Left cardiac atrium (tissue), 4 donors: ENCODE measurements around the gene TMEM63C. TPM values are rescaled to one million over a fixed set of nuclear protein-coding genes. Genes with fewer than 3 reads are reported as not detected.
"Not testable (repeated sequence)": the region's sequence is repeated elsewhere in the genome, so short reads cannot be mapped to it uniquely, and the experiment has no call there.

Experiments used
- ATAC-seq, 2 donors: fragments of 200-7000 bp; cut with Tn5 transposase; one replicate each; pipeline ENCODE4 v1.9.1; 2020; ENCODE audit warnings: mild to moderate bottlenecking in 2 of 2, moderate library complexity in 2 of 2
- DNase-seq: peaks from one replicate; pipeline ENCODE4 v3.0.0-alpha.2; 2020
- intact Hi-C, 2 donors: fragments of 100-400 bp; cut with DNase I; formaldehyde crosslinking; loops; one replicate each; pipeline versions ENCODE4 v1.14.1 to v1.15.1; 2022 to 2023
- total RNA-seq, 2 donors: library from RNA; stranded (reverse); fragmentation: NEBNext Ultra II Directional; extraction: Animal tissue kit (Norgen Biotek cat#: 25700); gene quantifications; one replicate each; pipeline ENCODE4 v1.2.1, GENCODE V29; 2021
- donor health status: DM: no; HTN: yes; CAD: no.
- donor health status: DM: no; HTN: yes; CAD: no; lungs with severe emphysema.
- donor health status: DM: yes; HTN: yes; CAD: no.
- donor health status: Dilated cardiomyopathy.

TMEM63C gene
- total RNA-seq, 2 donors from 2014 or later, result not detected

DNA sequence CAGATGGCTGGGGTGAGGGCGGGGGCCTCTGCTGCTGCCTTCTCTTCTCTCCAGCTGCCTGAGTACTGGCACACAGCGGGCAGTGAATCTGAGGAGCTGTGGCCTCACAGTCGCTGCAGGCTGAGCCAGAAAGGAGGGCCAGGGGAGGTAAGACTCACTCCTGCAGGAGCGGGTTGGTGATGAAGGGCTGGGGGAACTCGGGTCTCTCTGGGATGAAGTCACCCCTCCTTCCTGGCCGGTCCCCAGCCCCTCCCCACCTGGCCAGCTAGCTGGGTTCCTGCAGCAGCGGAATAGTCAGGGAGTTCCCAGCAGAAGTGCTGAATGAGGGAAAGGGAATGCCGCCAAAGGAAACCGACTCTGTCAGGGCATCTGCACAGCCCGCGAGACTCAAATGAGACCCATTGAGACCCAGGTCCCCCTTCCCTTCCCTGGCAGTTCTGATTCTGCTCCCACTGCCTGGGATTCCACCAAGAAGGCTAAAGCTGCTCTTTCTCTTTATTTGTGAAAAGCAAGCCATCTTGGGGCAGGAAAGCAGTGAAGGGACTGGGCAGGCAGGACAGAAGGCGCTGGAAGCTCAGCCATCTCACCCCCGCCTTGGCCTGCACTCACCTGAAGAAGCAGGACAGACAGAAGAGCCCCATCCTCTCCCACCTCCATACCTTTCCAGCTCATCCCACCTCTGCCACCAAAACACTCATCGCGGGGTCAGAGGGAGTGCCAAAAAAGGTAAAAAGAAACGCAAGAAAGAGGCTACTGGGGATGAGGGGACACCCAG, 84.2 kb downstream of the TMEM63C start:
- intact Hi-C loops, result no loop called here
- DNase-seq, result no peak
- no peak for ATAC-seq

DNA sequence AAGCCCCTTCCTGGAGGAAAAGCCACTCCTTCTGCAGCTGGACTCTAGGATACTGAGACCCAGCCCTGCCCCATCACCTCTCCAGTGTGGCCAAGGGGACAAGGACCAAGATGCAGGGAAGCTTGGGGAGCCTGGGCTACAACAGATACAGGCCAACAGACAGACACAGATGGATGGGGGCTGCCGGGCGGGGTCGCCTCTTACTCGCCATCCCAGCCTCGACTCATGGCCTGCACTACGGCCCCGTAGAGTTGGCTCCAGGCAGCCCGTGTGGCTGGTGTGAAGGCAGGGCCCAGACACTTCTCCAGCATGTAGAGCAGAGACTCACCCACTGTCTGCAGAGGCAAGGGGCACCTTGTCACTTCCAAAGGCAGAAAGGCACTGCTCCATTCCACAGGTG, 84.7 kb downstream of the TMEM63C start:
- ATAC-seq (no peak), DNase-seq (no peak)
- intact Hi-C loops, result no loop called here

DNA sequence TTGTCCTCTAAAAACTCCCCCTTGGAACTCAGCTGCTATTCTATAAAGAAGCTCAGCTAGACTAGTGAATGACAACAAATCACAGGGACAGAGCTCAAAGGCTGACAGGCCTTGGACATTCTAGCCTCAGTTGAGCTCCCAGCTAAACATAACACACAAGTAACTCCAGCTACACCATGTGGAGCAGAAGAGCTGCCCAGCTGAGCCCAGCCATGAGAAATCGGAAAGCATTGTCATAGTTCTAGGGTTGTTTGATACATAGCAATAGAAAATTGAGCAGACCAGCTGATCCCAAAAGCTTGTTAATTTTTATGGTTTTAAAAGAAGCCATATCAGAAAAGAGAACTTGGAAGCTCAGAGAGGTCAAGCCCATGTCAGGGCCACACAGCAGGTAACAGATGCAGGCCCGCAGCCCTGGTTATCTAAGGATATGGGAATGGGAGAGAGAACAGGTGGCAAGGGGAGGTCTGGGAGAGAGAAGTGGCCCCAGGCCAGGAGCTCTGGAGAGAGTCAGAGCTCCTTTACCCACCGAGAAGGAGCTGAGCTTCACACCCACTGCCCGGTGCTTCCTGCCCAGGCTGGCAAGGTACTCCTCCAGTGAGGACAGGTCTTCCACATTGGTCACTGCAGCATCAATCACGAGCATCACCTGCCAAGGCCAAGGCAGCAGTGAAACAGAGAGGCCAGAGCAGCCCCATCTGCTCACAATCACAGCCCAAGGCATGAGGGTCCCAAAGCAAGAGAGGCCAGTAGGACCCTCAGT, 86.5 kb downstream of the TMEM63C start:
- no peak for DNase-seq
- intact Hi-C loops, result no loop called here

DNA sequence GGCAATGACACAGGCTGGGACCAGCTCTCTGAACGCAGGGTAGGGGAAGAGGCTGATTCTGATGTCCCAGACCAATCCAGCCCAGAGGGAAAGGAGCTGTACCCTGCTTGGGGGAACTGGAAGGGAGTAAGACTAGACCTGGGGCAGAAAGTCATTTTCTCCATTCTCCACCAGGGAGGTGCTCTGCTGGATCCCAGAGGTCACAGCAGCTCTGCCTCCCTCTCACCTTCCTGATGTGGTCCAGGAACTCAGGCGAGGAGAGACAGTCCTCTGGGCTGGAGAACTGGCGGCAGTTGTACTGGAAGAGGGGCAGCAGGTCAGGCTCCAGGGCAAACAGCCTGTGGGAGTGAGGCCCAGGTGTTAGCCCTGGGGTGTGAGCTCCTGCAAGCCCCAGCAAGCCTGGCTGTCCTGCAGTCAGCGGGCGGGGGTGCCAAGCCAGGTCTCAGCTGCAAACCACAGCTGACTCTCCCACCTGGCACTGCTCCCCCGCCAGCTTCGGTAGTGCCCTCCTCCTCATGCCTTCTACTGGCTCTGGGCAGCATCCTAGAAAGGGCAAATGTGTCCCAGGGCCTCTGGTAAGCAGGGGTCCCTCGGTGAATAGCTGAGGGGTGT, 87.5 kb downstream of the TMEM63C start:
- ATAC-seq (no peak), DNase-seq (no peak)
- intact Hi-C loops, result no loop called here

More for the DNA sequence above, 86.5 kb downstream of the TMEM63C start:
- ATAC-seq, result no peak

DNA sequence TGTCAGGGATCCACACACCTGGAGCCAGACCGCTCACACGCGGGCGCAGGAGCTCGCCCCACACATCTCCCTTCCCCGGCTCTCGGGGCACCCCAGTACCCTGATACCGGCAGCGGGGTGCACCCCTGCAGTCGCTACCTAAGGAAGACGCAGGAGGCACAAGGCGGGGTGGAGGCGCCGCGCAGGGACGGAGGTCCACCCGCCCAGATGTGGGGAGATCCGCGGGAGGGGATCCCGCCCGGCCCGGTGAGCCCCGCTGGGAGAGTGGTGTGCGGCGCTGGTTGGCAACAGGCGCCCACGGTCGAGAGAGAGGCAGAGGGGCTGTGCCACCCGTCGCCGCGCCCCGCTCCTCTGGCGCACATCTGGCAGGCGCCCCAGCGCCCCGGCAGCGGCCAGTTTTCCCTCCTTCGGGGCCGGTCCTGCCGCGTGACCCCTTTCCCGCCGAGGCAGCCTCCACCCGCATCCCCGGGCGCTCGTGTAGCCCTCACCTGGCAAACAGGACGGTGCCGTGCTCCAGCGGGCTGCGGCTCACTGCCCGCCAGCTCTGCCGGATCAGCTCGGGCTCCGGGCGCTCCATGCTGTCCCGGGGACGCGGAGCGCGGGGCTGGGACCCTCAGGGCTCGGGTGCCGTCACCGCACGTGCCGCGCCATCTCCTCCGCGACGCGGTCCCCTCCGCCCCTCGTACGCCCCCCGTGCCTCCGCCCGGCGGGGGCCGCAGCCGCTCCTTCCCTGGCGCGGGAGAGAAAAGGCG, 88.9 kb downstream of the TMEM63C start:
- intact Hi-C loops, result no loop called here
- ATAC-seq, result no peak
- DNase-seq, result no peak

DNA sequence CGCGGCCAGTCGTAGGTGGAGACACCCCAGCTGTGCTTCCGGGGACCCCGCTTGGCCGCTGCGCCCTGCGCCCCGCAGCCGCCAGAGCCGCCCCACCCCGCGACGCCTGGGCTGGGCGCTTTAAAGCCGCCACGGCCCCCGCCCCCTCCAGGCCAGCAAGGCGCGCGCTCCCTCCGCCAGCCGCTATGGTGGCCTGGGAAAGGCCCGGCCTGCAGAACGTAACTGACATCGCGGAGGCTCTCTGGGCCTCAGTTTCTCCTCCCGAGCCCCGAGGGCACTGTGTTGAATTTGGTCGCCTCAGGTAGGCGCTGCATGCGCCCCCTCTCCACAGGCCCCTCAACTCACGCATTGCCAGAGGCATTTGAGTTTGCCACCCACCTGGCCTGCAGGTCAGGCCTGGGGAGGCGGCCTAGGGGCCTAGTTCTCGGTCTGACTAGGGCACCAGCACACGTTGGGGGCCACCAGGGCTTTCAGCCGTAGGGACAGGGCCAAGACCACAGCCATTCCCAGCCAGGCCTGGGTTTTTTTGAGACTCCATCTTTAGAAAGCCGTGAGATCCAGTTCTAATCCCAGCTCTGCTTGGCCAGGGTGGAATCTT, 89.6 kb downstream of the TMEM63C start, which contains the start of gene NGB:
NGB (minus strand) TSS at position 94 of the 598 bp plus-strand sequence. CDS start 269 bp downstream, outside the sequence.
- intact Hi-C loops, result no loop called here
- DNase-seq (no peak), ATAC-seq (no peak)

DNA sequence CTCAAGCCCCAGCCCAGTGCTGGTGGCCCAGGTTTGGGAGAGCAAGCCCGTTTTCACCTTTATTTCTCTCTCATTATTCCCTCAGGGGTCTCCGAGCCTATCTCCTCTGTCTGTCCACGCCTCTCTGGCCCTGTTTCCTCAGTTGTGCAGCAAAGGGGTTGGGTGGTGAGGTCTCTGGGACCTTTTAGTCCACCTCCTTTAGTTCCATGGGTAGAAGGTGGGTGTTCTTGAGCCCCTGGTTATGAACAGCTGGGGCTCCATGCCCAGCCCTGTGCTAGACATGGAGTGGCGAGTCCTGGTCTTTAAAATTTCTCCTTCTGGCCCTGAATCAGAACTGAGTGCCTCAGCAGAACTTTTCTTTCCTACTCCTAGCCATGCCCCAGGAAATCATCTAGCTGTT, 90.7 kb downstream of the TMEM63C start:
- intact Hi-C loops, result no loop called here
- ATAC-seq, result no peak
- no peak for DNase-seq

DNA sequence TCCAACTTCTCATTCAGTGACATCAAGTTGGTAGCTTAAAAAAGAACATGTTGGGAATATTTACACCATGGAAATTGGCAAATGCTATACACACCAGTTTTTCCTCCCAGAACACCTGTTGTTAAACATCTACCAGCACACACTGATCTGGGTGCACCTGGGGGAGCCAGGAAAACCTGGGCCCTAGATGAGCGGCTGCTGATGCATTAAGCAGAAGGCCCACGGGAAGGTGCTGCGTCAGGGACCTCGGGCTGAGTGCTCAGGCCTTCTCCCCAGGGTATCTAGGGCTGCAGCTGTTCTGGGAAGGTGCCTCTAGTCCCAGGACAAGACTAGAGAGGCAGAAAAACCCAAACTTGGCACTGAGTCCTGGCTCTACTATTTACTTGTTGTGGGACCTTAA, 92.2 kb downstream of the TMEM63C start:
- no peak for DNase-seq
- intact Hi-C loops, result no loop called here
- ATAC-seq, result no peak

DNA sequence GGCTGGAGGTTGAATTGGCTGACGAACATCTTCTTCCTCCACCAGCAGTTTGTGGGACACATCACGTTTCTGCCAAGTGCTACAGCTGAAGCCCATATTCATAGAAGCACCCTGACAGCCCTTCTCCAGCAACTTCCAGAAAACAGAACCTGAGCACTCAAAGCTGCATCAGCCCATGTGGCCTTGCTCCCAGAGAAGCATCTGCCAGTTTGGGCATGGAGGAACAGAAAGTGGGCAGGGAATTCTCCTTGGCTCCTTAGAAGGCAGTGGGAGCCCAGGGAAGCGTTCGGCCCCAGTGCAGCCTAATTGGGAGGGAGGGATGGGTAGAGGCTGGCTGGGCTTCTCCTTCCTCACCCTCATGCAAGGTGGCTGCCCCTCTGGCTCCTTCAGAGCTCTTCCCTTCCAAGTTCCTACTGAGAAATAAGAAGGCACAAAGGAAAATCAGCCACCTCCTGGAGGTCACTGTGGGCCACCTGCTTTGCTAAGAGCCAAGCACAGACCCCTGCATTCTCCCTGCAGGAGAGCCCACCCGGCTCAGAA, 93.5 kb downstream of the TMEM63C start:
- intact Hi-C loops, result no loop called here
- ATAC-seq (no peak), DNase-seq (no peak)

DNA sequence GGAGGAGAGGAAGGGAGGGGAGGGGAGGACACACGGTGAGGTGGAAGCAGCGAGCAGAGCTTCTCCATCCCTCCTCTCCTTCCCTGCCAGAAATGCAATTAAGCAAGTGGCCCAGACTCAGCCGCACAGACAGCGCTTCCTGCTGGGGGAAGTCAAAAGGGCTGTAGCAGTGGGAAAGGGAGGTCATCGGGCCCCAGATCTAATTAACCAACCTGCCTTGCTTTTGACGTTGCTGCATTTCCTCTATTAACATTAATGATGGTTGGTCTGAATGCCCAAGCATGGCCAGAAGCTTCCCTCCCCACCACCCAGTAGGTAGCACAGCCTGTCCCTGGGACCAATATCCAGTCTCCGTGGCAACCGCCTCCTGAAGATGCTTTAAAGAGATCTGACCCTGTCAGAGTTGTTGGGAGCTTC, 94.0 kb downstream of the TMEM63C start:
- DNase-seq, result no peak
- intact Hi-C loops, result no loop called here

DNA sequence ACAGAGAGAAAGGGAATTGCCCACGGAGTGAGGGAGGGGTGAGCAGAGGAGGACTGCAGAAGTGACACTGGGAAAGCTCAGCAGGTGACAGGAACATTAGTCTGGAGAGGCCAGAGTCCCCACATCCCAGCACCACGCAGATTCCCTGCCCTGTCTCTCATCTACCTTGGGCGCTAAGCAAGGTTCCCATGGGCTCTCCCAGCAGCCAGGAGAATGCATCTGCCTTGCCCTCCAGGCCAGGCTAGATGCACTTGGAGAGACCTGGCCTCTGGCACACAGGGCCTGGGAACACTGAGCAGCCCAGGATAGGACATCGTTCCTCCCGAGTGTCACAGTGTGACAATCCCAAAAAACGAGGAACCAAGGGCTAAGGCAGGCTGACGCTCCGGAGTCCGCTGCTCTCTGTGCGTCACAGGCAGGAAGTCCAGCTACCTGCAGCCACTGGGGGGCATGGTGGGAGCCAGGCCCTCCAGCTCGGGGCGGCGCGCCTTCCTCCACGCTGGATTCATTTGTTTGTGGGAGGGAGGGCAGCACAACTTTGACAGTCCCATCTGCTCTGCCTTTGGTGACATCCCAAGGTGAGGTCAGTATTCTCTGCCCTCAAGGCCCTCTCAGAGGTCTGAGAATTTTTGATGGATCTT, 94.8 kb downstream of the TMEM63C start:
- intact Hi-C loops, result no loop called here
- ATAC-seq (no peak), DNase-seq (no peak)

More for the DNA sequence above, 94.0 kb downstream of the TMEM63C start:
- no peak for ATAC-seq

DNA sequence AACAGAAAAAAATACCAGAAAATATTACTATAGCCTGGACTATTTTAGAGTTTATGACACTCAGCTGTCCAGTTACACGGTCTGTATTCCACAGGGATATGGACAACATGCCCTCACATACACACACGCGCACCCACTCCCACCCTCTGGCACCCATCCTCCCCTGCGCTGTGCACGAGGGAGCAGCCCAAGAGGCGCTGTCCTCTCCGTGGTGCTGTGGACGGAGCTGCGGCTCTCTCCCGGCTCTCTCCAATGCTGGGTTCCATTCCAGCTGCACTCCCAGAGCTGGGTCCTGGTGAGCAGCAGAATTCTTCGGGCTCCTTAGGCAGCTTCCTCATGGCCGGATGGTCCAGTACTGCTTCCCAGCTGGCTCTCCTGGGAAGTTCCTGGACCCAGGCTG, 95.4 kb downstream of the TMEM63C start:
- no peak for DNase-seq

DNA sequence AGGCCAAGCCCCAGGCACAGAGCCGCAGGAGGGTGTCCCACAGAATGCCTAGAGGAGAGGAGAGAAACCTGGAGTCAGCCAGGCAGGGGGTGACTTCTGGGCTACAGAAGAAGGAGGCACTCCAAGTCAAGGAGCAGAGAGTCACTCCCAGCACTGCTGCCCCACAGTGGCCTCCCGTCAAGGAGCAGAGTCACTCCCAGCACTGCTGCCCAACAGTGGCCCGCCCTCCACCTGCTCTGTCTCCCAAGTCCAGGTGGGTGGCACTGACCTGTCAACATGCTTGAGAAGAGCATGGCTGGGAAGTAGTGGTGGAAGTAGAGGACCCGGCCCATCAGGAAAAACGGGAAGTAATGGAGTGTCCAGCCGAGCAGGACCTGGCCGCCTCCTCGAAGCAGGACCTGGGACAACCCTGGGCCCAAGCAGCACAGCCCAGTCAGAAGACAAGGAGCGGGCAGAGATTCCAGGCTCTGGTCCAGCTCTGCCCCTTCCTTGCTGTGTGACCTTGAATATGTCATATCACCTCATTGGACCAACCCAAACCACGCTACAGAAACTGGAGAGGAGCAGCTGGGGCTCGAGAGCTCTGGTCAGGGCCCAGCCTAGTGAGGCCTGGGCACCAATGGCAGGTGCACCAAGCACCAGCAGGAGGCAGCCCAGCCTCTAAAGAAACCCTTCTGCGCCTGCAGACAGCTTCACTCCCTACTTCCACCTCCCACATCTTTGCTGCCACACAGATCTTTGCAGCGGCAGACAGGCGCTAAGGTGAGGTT, 97.0 kb downstream of the TMEM63C start:
- ATAC-seq (no peak), DNase-seq (no peak)
- intact Hi-C loops, result no loop called here

More for the DNA sequence above, 95.4 kb downstream of the TMEM63C start:
- no peak for ATAC-seq
- intact Hi-C loops, result no loop called here

DNA sequence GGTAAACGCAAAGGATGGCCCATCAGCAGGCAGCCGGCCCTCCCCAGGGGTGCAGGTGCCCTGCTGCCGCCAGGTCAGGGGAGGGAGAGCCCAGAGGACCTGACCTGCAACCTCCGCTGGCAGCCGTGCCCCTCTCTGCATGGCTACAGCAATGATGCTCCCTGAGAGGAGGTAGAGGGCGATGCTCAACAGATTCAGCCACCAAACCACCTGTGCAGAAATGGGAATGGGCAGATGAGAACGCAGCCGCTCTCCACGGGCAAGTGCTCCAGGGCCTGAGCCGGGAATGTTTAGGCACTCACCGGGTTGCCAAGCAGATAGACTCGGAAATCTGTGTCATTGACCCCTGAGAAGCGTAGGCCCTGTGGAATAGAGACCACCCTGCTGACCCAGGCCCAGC, 98.1 kb downstream of the TMEM63C start:
- DNase-seq (no peak), ATAC-seq (no peak)
- intact Hi-C loops, result no loop called here

DNA sequence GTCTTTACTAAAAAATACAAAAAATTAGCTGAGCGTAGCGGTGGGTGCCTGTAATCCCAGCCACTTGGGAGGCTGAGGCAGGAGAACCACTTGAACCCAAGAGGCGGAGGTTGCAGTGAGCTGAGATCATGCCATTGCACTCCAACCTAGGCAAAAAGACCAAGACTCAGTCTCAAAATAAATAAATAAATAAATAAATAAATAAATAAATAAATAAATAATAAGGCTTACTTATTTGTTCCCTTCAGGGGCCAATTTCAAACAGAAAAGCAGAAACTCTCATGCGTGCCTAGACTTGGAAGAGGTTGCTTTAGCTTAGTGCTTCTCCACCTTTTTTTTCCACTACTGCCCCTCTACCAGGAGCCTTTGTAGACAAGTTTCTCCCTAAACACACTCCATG, 99.3 kb downstream of the TMEM63C start:
- DNase-seq, intact Hi-C loops, ATAC-seq: not testable (repeated sequence)

DNA sequence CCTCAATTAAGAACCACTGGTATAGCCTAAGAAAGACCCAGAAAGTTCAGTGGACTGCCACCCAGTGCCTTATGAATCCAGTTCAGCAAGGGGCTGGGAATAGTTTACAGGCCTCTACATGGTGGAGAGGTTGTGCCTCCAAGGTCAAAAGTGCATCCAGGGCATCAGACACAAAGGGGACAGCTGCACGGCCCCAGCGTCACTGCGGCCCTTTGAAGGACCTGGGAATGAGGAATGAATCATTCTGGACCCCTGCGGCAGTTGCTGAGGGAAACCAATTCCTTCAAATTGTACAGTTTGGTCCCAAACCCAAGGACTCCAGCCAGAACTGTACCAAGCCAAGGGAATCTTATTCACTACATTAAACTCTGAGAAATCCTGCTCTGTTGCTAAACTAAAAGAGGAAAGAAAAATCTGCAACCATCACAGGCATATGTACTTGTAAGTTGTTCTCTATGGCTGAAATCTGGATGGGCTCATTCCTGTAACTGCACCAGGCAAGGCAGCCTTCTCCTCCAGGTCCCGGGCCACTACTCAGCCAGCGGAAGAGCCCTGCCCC, 100.3 kb downstream of the TMEM63C start:
- intact Hi-C loops, result no loop called here
- ATAC-seq, result no peak
- no peak for DNase-seq

DNA sequence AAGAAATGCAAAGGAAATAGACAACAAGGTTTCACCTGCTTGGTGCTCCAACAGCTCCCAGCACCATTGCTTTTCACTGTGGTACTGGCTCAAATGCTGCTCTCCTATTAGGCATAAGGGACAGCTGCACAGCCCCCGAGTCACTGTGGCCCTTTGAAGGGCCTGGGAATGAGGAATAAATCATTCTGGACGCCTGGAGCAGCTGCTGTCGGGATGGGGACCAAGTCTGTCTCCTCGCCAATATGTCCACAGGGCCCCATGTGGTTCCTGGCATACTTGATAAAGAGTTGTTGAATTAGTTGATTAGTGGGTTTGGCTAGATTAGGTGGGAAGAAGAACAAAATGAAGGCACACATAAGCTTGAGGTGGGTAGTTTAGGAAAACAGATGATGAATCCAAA, 102.5 kb downstream of the TMEM63C start:
- no peak for DNase-seq
- intact Hi-C loops, result no loop called here
- ATAC-seq, result no peak
